Type B pancreatic cell (in vitro differentiated cells): ENCODE measurements around the gene YWHAG. TPM values are rescaled to one million over a fixed set of nuclear protein-coding genes. Genes with fewer than 3 reads are reported as not detected.

Experiments used
- DNase-seq: peaks from one replicate; pipeline ENCODE4 v3.0.0; 2021; ENCODE audit warnings: mixed read lengths; ENCODE audit not compliant: unreplicated experiment; ENCODE audit errors: extremely low spot score
- H3K27ac Mint-ChIP-seq: 2 replicates; pipeline ENCODE4 v1.8.0; 2021; ENCODE audit warnings: mild to moderate bottlenecking, mixed read lengths
- H3K27me3 Mint-ChIP-seq: 2 replicates; pipeline ENCODE4 v1.8.0; 2021; ENCODE audit warnings: mixed read lengths
- H3K36me3 Mint-ChIP-seq: 2 replicates; pipeline ENCODE4 v1.8.0; 2021; ENCODE audit warnings: mixed read lengths
- H3K4me1 Mint-ChIP-seq: one replicate; pipeline ENCODE4 v1.8.0; 2021; ENCODE audit warnings: mixed read lengths; ENCODE audit not compliant: unreplicated experiment
- H3K4me3 Mint-ChIP-seq: 2 replicates; pipeline ENCODE4 v1.8.0; 2021; ENCODE audit warnings: mild to moderate bottlenecking, mixed read lengths
- H3K9me3 Mint-ChIP-seq: 2 replicates; pipeline ENCODE4 v1.8.0; 2021; ENCODE audit warnings: mixed read lengths
- total RNA-seq: library from RNA; stranded (reverse); gene quantifications from 2 replicates; pipeline ENCODE4 v1.2.1, GENCODE V29; 2021; ENCODE audit warnings: low replicate concordance
- TF ChIP-seq, protein P1 (sequence below): fragments of 200-600 bp; sonication (generic); conservative IDR thresholded peaks from 2 replicates; pipeline ENCODE4 v1.5.0; 2021; ENCODE audit warnings: antibody characterized with exemption, mild to moderate bottlenecking

YWHAG gene
- total RNA-seq, 1 donor from 2014 or later, result 140 TPM

DNA sequence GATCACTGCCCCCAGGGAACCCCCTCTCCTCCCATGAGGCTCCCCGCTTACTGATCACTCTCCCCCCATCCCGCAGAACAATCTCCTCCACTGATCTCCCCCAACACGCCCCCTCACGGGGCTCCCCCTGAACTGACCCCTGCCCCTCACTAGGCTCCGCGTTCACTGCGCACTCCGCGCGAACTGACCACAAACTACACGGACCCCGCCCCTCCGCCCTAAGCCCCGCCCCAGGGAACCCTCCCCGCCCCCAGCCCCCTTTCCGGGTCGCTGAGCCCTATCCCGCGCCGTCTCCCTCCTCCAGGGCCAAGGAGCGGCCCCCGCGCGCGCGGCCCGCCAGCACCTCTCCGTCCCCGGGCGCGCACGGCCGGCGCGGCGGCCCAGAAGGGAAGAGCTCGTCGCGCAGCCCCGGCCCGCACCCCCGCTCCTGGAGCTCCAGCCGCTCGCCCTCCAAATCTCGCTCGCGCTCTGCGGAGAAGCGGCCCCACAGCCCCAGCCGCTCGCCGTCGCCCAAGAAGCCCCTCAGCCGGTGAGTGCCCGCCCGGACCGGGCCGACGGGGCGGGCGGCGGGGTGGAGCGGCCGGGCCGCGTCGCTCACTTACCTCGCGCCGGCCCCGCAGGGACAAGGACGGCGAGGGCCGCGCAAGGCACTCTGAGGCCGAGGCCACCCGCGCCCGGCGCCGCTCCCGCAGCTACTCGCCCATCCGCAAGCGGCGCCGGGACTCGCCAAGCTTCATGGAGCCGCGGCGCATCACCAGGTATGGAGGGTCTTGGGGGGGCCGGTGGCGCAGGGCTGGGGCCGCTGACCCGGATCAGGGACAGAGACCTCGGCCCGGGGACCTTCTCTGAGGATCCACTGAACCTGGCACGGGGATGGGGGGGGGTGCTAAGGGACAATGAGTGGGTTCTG, 76.2 kb downstream of the YWHAG start:
- TF ChIP-seq, protein P1, sequence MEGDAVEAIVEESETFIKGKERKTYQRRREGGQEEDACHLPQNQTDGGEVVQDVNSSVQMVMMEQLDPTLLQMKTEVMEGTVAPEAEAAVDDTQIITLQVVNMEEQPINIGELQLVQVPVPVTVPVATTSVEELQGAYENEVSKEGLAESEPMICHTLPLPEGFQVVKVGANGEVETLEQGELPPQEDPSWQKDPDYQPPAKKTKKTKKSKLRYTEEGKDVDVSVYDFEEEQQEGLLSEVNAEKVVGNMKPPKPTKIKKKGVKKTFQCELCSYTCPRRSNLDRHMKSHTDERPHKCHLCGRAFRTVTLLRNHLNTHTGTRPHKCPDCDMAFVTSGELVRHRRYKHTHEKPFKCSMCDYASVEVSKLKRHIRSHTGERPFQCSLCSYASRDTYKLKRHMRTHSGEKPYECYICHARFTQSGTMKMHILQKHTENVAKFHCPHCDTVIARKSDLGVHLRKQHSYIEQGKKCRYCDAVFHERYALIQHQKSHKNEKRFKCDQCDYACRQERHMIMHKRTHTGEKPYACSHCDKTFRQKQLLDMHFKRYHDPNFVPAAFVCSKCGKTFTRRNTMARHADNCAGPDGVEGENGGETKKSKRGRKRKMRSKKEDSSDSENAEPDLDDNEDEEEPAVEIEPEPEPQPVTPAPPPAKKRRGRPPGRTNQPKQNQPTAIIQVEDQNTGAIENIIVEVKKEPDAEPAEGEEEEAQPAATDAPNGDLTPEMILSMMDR, result no peak
- no peaks in the 10 kb centered on the region for H3K4me1 Mint-ChIP-seq
- no peak for DNase-seq
- no peaks in the 10 kb centered on the region for H3K36me3 Mint-ChIP-seq
- H3K9me3 Mint-ChIP-seq, result no peaks in the 10 kb centered on the region
- no peak overlapping the region for H3K27ac Mint-ChIP-seq
- peak overlapping the region; percentile 80 for H3K4me3 Mint-ChIP-seq
- peaks cover 67% of the 10 kb centered on the region for H3K27me3 Mint-ChIP-seq

DNA sequence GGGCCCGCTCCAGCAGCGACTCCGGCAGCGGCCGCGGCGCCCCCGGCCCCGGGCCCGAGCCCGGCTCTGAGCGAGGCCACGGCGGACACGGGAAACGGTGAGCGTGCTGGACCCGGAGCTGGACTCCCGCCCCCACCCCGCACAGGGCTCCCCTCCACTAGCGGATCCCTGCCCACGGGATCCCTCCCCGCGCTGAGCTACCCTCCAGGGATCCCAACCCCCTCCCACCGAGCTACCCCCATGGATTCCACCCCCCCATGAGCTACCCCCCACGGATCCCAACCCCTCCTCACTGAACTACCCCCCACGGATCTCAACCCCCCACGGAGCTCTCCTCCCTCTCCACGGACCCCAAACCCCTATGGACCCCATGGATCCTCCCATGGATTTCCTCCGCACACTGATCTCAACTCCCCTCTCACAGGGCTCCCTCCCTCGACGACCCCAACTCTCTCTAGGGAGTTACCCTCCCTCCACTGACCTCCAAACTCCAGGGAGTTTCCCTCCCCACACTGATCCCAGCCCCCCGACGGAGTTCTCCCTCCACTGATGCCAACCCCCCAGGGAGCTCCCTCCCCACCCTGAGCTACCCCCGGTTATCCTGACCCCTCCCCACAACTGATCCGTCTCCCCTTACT, 77.0 kb downstream of the YWHAG start:
- Mint-ChIP-seq H3K27ac (no peak overlapping the region), H3K27me3 (peaks cover 75% of the 10 kb centered on the region), H3K9me3 (no peaks in the 10 kb centered on the region), H3K4me1 (no peaks in the 10 kb centered on the region), H3K36me3 (no peaks in the 10 kb centered on the region), H3K4me3 (peak overlapping the region; percentile 80)
- DNase-seq, result no peak
- TF ChIP-seq, protein P1, result no peak

DNA sequence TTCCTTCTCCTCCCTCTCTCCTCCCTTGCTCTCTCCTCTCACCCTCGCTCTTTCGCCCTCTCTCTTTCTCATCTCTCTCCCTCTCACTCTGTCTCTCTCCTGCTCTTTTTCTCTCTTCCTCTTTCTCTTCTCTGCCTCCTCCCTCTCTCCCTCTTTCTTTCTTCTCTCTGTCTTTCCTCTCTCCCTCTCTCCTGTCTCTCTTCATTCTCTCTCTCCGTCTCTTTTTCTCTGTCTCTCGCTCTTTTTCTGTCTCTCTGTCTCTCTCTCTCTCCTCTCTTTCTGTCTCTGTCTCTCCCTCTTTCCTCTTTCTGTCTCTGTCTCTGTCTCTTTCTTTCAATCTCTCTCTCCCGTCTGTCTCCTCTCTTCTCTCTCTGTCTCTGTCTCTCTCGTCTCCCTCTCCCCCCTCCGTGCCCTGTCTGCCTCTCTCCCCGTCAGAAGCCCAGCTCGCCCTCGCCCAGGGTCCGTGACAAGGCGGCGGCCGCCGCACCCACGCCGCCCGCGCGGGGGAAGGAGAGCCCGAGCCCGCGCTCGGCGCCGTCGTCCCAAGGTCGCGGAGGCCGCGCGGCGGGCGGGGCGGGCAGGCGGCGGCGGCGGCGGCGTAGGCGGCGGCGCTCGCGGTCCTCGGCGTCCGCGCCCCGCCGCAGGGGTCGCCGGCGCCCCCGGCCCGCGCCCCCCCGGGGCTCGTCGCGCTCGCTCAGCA, 77.6 kb downstream of the YWHAG start:
- Mint-ChIP-seq H3K36me3 (no peaks in the 10 kb centered on the region), H3K27ac (peak overlapping the region; percentile 66), H3K4me1 (no peaks in the 10 kb centered on the region), H3K4me3 (peak overlapping the region; percentile 86), H3K9me3 (no peaks in the 10 kb centered on the region), H3K27me3 (peaks cover 80% of the 10 kb centered on the region)
- TF ChIP-seq, protein P1, result no peak
- no peak for DNase-seq

DNA sequence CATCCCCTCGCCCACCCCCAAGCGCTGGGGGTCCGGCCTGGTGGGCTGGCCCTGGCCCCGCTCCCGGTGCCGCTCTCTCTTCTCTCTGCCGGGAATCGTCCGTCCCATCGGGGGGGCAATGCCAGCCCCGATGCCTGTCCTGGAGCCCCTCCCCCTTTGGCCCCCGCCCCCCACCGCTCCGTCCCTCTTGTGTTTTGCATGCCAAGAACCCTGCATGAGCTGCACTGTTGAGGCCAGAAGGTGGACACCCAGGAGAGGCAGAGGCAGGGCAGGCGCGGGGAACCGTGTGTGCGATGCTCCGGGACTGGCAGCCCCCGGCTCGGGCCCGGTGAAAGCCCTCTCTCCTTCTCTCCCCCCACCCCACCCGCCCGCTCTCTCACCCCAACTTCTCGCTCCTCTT, 78.4 kb downstream of the YWHAG start:
- TF ChIP-seq, protein P1, result no peak
- H3K4me1 Mint-ChIP-seq, result no peaks in the 10 kb centered on the region
- H3K27ac Mint-ChIP-seq, result no peak overlapping the region
- H3K27me3 Mint-ChIP-seq, result peaks cover 82% of the 10 kb centered on the region
- no peaks in the 10 kb centered on the region for H3K9me3 Mint-ChIP-seq
- DNase-seq, result no peak
- H3K36me3 Mint-ChIP-seq, result no peaks in the 10 kb centered on the region
- peak overlapping the region; percentile 86 for H3K4me3 Mint-ChIP-seq

DNA sequence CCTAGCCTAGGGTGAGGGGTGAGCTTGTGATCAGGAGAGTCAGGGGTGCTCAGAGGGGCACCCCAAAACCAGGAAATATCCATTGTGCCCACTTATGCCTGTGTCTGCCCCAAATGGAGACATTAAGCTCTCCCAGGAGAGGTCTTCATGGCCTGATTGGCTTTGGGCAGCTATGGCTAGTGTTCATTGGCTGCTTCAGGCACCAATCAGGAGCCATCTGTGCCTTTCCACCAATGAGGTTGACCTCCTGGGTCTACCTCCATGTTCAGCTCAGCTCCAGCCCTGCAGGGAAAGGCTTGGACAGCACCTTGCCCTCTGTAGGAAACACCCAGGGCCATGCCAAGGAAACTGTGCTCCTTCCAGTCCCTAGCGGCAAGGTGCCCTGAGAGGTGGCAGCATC, 80.3 kb downstream of the YWHAG start:
- DNase-seq, result no peak
- Mint-ChIP-seq H3K27me3 (peaks cover 80% of the 10 kb centered on the region), H3K4me3 (no peak overlapping the region), H3K27ac (no peak overlapping the region), H3K4me1 (no peaks in the 10 kb centered on the region), H3K36me3 (no peaks in the 10 kb centered on the region), H3K9me3 (no peaks in the 10 kb centered on the region)
- TF ChIP-seq, protein P1, result no peak

Other genes with a start within 250 kb of the YWHAG start
- gene SRRM3, start 157.1 kb downstream of the YWHAG start, total RNA-seq, result 4.0 and 8.4 TPM in 2 replicates
- 228 and 315 TPM in 2 replicates for gene HSPB1, start 56.3 kb downstream of the YWHAG start, total RNA-seq
- 1.7 and 4.9 TPM in 2 replicates for gene SSC4D, start 50.7 kb upstream of the YWHAG start, total RNA-seq
- not detected in 2 replicates for gene ZP3, start 66.0 kb upstream of the YWHAG start, total RNA-seq
- gene DTX2, start 102.7 kb upstream of the YWHAG start, total RNA-seq, result 30.1 and 30.6 TPM in 2 replicates
- 10.7 and 11.2 TPM in 2 replicates for gene UPK3B, start 151.6 kb upstream of the YWHAG start, total RNA-seq
- 0.19 and 0.51 TPM in 2 replicates for gene SPDYE16, start 184.3 kb upstream of the YWHAG start, total RNA-seq